K562 (cell line): Measurements from ENCODE around the gene LAX1. TPM values are rescaled to one million over a fixed set of nuclear protein-coding genes. Genes with fewer than 3 reads are reported as not detected.
A peak's percentile ranks its signal among the peaks of the same experiment; 100 is the strongest.

Experiments
- BCOR ChIP-seq: fragments of 450-650 bp; IDR thresholded peaks from 2 replicates; pipeline ENCODE4 v1.6.1; 2016
- CBFA2T2 ChIP-seq: fragments of 450-650 bp; conservative IDR thresholded peaks from 2 replicates; pipeline ENCODE4 v1.6.1; 2017; ENCODE audit warnings: mild to moderate bottlenecking
- CBFA2T3 ChIP-seq: fragments of 450-650 bp; IDR thresholded peaks from 2 replicates; pipeline ENCODE4 v1.6.1; 2017
- DDX20 ChIP-seq: fragments of 450-650 bp; IDR thresholded peaks from 2 replicates; pipeline ENCODE4 v1.6.1; 2016; ENCODE audit warnings: missing genetic modification characterization, low read depth, mild to moderate bottlenecking, missing compliant biosample characterization, moderate library complexity
- ELF2 ChIP-seq: fragments of 250-450 bp; sonication (Bioruptor Pico); IDR thresholded peaks from 2 replicates; pipeline ENCODE4 v1.5.0; 2021; ENCODE audit warnings: mild to moderate bottlenecking
- EWSR1 ChIP-seq: fragments of 450-650 bp; IDR thresholded peaks from 2 replicates; pipeline ENCODE4 v1.6.1; 2018; ENCODE audit warnings: borderline replicate concordance, mild to moderate bottlenecking, low read depth, moderate library complexity; ENCODE audit not compliant: partially characterized antibody
- FOXK1 ChIP-seq: sonication (generic); formaldehyde crosslinking; IDR thresholded peaks from 2 replicates; pipeline ENCODE4 v1.8.0; 2022; ENCODE audit warnings: missing genetic modification reagents, mild to moderate bottlenecking, borderline replicate concordance
- GTF2E2 ChIP-seq: fragments of 200-800 bp; sonication (Bioruptor generic); IDR thresholded peaks from 2 replicates; pipeline ENCODE4 v1.6.1; 2016; ENCODE audit warnings: missing genetic modification characterization, missing compliant biosample characterization
- HCFC1 ChIP-seq: IDR thresholded peaks from 2 replicates; pipeline ENCODE4 v1.6.1; 2012; ENCODE audit warnings: low read depth, low read length, improper control_type of control experiment
- HNRNPUL1 ChIP-seq: fragments of 200-400 bp; formaldehyde crosslinking; IDR thresholded peaks from 2 replicates; pipeline ENCODE4 v1.6.1; 2017; ENCODE audit warnings: low read length
- SAP30 ChIP-seq: fragments of 200-600 bp; sonication (generic); IDR thresholded peaks from 2 replicates; pipeline ENCODE4 v1.6.1; 2012; ENCODE audit warnings: borderline replicate concordance, low read depth, mild to moderate bottlenecking, moderate library complexity, low read length, control low read depth, inconsistent platforms; ENCODE audit not compliant: insufficient read depth, poor library complexity, severe bottlenecking
- SIRT6 ChIP-seq: IDR thresholded peaks from one replicate; pipeline ENCODE4 v1.6.1; 2012; ENCODE audit warnings: low read depth, mild to moderate bottlenecking, control low read depth, inconsistent platforms, low read length, moderate library complexity
- SOX6 ChIP-seq: fragments of 450-650 bp; IDR thresholded peaks from 2 replicates; pipeline ENCODE4 v1.6.1; 2014; ENCODE audit warnings: mild to moderate bottlenecking
- SPI1 ChIP-seq: IDR thresholded peaks from 2 replicates; pipeline ENCODE4 v1.6.1; 2011; ENCODE audit warnings: low read depth, low read length, control low read depth, borderline replicate concordance
- XRCC4 ChIP-seq: IDR thresholded peaks from one replicate; pipeline ENCODE4 v1.6.1; 2011; ENCODE audit not compliant: insufficient read depth, insufficient read length; ENCODE audit errors: extremely low read depth
- ZNF121 ChIP-seq: sonication (generic); formaldehyde crosslinking; conservative IDR thresholded peaks from 2 replicates; pipeline ENCODE4 v1.8.0; 2022; ENCODE audit warnings: missing genetic modification reagents
- ZNF174 ChIP-seq: fragments of 250-450 bp; sonication (Bioruptor Pico); IDR thresholded peaks from 2 replicates; pipeline ENCODE4 v1.4.0; 2020; ENCODE audit warnings: mild to moderate bottlenecking
- ZNF644 ChIP-seq: fragments of 200-800 bp; sonication (Bioruptor generic); IDR thresholded peaks from 2 replicates; pipeline ENCODE4 v1.6.1; 2016; ENCODE audit warnings: low read depth, missing genetic modification characterization, missing compliant biosample characterization
- polyA plus RNA-seq, 8 experiments: library from polyadenylated mRNA; depleted of rRNA in 4 of 8; stranded (reverse) in 5 of 8; unstranded in 3 of 8; fragments of >200 nt; fragmentation: Nextera tagmentation in 2 of 8; fragmentation: Illumina TruSeq in 1 of 8; extraction: Ambion mirVana in 2 of 8; extraction: Trizol in 1 of 8; gene quantifications; 2 replicates each; pipeline versions ENCODE4 v1.2.1 to v1.2.3, GENCODE V29; 2011 to 2014; ENCODE audit warnings: inconsistent platforms in 1 of 8, missing spikeins in 1 of 8
- total RNA-seq, 7 experiments: library from RNA; depleted of rRNA in 6 of 7; stranded (reverse); fragments of >200 nt in 6 of 7; fragmentation: Illumina TruSeq in 2 of 7; extraction: Trizol in 2 of 7; gene quantifications; 2 replicates each; pipeline versions ENCODE4 v1.2.1 to v1.2.3, GENCODE V29; 2011 to 2021; ENCODE audit warnings: low replicate concordance in 1 of 7
- TF ChIP-seq, protein P1 (sequence below): fragments of 200-800 bp; sonication (Bioruptor generic); IDR thresholded peaks from 2 replicates; pipeline ENCODE4 v1.6.1; 2016; ENCODE audit warnings: missing genetic modification characterization, missing compliant biosample characterization
- TF ChIP-seq, protein P2 (sequence below): fragments of 150-350 bp; IDR thresholded peaks from 2 replicates; pipeline ENCODE4 v1.6.1; 2014; ENCODE audit warnings: low read depth, mild to moderate bottlenecking, low read length, borderline replicate concordance

LAX1 gene
- total and polyA plus RNA-seq, 9 of the 15 experiments (the other 6 are each of a cell fraction or from before 2014, with no cell fraction given) = not detected

DNA sequence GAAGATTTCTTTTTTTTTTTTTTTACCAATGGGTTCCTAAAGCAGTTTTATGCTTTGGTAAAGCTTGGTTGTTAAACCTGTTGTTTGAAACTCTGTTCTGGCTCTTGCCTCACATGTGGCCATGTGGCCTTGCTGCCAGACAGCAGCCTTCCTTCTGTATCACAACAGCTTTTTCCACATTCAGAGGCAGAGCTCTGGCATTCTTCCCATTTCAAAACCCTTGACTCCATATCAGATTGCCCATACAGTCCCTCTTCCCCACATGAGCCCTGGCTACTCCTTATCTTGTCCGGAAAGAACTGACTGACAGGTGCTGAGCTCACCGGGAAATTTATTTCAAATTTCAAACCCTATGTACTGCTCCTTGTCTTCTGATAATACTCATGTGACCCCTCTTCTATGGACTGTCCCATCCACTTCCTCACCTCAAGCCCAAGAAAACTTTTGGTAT, 38.5 kb upstream of the LAX1 start (continued):
- TF ChIP-seq SPI1 = peak; percentile 52; the same call in 1 of the 2 replicates
- TF ChIP-seq SIRT6 = no peak
- TF ChIP-seq ZNF174 (CRISPR knock-in tag) = no peak
- TF ChIP-seq HNRNPUL1 = no peak
- TF ChIP-seq FOXK1 = no peak
- no peak for TF ChIP-seq XRCC4
- no peak for TF ChIP-seq HCFC1
- TF ChIP-seq CBFA2T3 = peak; percentile 94
- TF ChIP-seq, protein P1, sequence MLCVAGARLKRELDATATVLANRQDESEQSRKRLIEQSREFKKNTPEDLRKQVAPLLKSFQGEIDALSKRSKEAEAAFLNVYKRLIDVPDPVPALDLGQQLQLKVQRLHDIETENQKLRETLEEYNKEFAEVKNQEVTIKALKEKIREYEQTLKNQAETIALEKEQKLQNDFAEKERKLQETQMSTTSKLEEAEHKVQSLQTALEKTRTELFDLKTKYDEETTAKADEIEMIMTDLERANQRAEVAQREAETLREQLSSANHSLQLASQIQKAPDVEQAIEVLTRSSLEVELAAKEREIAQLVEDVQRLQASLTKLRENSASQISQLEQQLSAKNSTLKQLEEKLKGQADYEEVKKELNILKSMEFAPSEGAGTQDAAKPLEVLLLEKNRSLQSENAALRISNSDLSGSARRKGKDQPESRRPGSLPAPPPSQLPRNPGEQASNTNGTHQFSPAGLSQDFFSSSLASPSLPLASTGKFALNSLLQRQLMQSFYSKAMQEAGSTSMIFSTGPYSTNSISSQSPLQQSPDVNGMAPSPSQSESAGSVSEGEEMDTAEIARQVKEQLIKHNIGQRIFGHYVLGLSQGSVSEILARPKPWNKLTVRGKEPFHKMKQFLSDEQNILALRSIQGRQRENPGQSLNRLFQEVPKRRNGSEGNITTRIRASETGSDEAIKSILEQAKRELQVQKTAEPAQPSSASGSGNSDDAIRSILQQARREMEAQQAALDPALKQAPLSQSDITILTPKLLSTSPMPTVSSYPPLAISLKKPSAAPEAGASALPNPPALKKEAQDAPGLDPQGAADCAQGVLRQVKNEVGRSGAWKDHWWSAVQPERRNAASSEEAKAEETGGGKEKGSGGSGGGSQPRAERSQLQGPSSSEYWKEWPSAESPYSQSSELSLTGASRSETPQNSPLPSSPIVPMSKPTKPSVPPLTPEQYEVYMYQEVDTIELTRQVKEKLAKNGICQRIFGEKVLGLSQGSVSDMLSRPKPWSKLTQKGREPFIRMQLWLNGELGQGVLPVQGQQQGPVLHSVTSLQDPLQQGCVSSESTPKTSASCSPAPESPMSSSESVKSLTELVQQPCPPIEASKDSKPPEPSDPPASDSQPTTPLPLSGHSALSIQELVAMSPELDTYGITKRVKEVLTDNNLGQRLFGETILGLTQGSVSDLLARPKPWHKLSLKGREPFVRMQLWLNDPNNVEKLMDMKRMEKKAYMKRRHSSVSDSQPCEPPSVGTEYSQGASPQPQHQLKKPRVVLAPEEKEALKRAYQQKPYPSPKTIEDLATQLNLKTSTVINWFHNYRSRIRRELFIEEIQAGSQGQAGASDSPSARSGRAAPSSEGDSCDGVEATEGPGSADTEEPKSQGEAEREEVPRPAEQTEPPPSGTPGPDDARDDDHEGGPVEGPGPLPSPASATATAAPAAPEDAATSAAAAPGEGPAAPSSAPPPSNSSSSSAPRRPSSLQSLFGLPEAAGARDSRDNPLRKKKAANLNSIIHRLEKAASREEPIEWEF (CRISPR knock-in tag) = no peak
- TF ChIP-seq ZNF121 = no peak
- TF ChIP-seq CBFA2T2 = peak; percentile 91
- 0 out of 2 replicates have a peak, but pooled peaks have one; percentile 45 for TF ChIP-seq GTF2E2 (tag)
- TF ChIP-seq EWSR1 = no peak
- peak; percentile 86 for TF ChIP-seq SOX6
- TF ChIP-seq BCOR = no peak
- no peak for TF ChIP-seq SAP30
- no peak for TF ChIP-seq DDX20
- 0 out of 2 replicates have a peak, but pooled peaks have one; percentile 39 for TF ChIP-seq ELF2 (CRISPR knock-in tag)
- TF ChIP-seq, protein P2, sequence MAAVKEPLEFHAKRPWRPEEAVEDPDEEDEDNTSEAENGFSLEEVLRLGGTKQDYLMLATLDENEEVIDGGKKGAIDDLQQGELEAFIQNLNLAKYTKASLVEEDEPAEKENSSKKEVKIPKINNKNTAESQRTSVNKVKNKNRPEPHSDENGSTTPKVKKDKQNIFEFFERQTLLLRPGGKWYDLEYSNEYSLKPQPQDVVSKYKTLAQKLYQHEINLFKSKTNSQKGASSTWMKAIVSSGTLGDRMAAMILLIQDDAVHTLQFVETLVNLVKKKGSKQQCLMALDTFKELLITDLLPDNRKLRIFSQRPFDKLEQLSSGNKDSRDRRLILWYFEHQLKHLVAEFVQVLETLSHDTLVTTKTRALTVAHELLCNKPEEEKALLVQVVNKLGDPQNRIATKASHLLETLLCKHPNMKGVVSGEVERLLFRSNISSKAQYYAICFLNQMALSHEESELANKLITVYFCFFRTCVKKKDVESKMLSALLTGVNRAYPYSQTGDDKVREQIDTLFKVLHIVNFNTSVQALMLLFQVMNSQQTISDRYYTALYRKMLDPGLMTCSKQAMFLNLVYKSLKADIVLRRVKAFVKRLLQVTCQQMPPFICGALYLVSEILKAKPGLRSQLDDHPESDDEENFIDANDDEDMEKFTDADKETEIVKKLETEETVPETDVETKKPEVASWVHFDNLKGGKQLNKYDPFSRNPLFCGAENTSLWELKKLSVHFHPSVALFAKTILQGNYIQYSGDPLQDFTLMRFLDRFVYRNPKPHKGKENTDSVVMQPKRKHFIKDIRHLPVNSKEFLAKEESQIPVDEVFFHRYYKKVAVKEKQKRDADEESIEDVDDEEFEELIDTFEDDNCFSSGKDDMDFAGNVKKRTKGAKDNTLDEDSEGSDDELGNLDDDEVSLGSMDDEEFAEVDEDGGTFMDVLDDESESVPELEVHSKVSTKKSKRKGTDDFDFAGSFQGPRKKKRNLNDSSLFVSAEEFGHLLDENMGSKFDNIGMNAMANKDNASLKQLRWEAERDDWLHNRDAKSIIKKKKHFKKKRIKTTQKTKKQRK = no peak
- TF ChIP-seq ZNF644 (tag) = peak; percentile 66; the same call in 1 of the 2 replicates
